GM23248 (cell line): Measurements from ENCODE around the gene CCDC102A.

Experiments used
- EZH2 ChIP-seq: fragments of 200-600 bp; sonication (generic); IDR thresholded peaks from 2 replicates; pipeline ENCODE4 v1.6.1; 2018; ENCODE audit warnings: antibody characterized with exemption, mild to moderate bottlenecking; ENCODE audit not compliant: insufficient read depth, poor library complexity, severe bottlenecking
- EZH2phosphoT487 ChIP-seq: fragments of 200-600 bp; sonication (generic); IDR thresholded peaks from 2 replicates; pipeline ENCODE4 v1.6.1; 2018; ENCODE audit warnings: antibody characterized with exemption, moderate library complexity, mild to moderate bottlenecking, low read depth; ENCODE audit not compliant: insufficient read depth

GRCh38 chr16:57473176-57473840 is 63.1 kb downstream of the CCDC102A start:
- no peak for TF ChIP-seq EZH2
- TF ChIP-seq EZH2phosphoT487: no peak
